Breast epithelium (tissue), 3 donors: ENCODE results near the gene UBASH3B.

Source experiments
- POLR2A ChIP-seq: fragments of 450-650 bp; IDR thresholded peaks from one replicate; pipeline ENCODE4 v1.6.1; 2016; ENCODE audit warnings: antibody characterized with exemption, mild to moderate bottlenecking, moderate library complexity
- POLR2AphosphoS5 ChIP-seq, 3 donors: sonication (generic); formaldehyde crosslinking; IDR thresholded peaks; one replicate each; pipeline ENCODE4 v1.6.1; 2017; ENCODE audit warnings: antibody characterized with exemption in 3 of 3
- TF ChIP-seq, protein P1 (sequence below), 3 donors: fragments of 450-650 bp; IDR thresholded peaks; one replicate each; pipeline ENCODE4 v1.5.1; 2016 to 2017; ENCODE audit warnings: antibody characterized with exemption in 3 of 3, mild to moderate bottlenecking in 3 of 3, moderate library complexity in 3 of 3

DNA sequence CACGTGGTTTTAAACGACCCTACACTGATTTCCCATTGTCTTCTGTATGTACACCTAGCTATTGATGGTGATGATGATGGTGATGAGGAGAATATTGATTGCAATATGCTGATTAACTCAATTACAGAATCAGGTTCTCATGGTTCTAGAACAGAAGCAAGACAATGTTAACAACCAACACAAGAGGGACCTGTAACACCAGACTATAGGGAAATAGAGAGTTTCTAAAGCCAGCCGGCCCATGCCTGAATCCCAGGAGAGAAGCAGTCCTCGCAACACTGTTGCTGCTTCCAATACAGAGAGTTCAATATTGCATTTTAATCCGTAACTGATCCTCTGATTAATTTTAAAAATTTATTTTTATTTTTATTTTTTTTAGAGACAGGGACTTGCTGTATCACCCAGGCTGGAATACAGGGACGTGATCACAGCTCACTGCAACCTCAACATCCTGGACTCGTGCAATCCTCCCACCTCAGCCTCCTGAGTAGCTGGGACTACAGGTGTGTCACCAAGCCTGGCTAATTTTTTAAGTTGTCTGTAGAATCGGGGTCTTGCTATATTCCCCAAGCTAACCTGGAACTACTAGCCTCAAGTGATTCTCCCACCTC, 22.2 kb upstream of the UBASH3B start:
- TF ChIP-seq, protein P1, sequence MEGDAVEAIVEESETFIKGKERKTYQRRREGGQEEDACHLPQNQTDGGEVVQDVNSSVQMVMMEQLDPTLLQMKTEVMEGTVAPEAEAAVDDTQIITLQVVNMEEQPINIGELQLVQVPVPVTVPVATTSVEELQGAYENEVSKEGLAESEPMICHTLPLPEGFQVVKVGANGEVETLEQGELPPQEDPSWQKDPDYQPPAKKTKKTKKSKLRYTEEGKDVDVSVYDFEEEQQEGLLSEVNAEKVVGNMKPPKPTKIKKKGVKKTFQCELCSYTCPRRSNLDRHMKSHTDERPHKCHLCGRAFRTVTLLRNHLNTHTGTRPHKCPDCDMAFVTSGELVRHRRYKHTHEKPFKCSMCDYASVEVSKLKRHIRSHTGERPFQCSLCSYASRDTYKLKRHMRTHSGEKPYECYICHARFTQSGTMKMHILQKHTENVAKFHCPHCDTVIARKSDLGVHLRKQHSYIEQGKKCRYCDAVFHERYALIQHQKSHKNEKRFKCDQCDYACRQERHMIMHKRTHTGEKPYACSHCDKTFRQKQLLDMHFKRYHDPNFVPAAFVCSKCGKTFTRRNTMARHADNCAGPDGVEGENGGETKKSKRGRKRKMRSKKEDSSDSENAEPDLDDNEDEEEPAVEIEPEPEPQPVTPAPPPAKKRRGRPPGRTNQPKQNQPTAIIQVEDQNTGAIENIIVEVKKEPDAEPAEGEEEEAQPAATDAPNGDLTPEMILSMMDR (IDR thresholded peaks at IDR 0.05), result peak; percentile 18 to 39 (median 31)
- TF ChIP-seq POLR2A (no peak), POLR2AphosphoS5 (IDR thresholded peaks at IDR 0.05) (no peak)
